Measurements from ENCODE around the gene GREB1L.
"Not testable (repeated sequence)": the region's sequence is repeated elsewhere in the genome, so short reads cannot be mapped to it uniquely, and the experiment has no call there.

The GREB1L gene

GRCh38 chr18:21306368-21306767 lies 64.3 kb downstream of the GREB1L start:
- no peak for DNase-seq (ENCODE audit: low spot score)

GRCh38 chr18:21307578-21307977 lies 65.5 kb downstream of the GREB1L start:
- no peak for DNase-seq (ENCODE audit: low spot score)

GRCh38 chr18:21309248-21309647 lies 67.2 kb downstream of the GREB1L start:
- no peak for DNase-seq (ENCODE audit: low spot score)

GRCh38 chr18:21311980-21312379 lies 69.9 kb downstream of the GREB1L start:
- DNase-seq (ENCODE audit: low spot score), result not testable (repeated sequence)

GRCh38 chr18:21313576-21313975 lies 71.5 kb downstream of the GREB1L start:
- no peak for DNase-seq (ENCODE audit: low spot score)

GRCh38 chr18:21314724-21315123 lies 72.7 kb downstream of the GREB1L start:
- DNase-seq (ENCODE audit: low spot score), result no peak

GRCh38 chr18:21315126-21315525 lies 73.1 kb downstream of the GREB1L start:
- DNase-seq (ENCODE audit: low spot score), result not testable (repeated sequence)

GRCh38 chr18:21315741-21316197 lies 73.7 kb downstream of the GREB1L start:
- DNase-seq (ENCODE audit: low spot score), result peak; percentile 23

GRCh38 chr18:21316296-21316695 lies 74.3 kb downstream of the GREB1L start:
- no peak for DNase-seq (ENCODE audit: low spot score)

GRCh38 chr18:21321711-21322110 lies 79.7 kb downstream of the GREB1L start:
- no peak for DNase-seq (ENCODE audit: low spot score)

- no peak for DNase-seq (ENCODE audit: low spot score)
Measured at GRCh38 chr18:21327101-21327500, 85.1 kb downstream of the GREB1L start.

- DNase-seq (ENCODE audit: low spot score), result peak; percentile 61
Measured at GRCh38 chr18:21330122-21330701, 88.2 kb downstream of the GREB1L start.

GRCh38 chr18:21331065-21331464 lies 89.0 kb downstream of the GREB1L start:
- DNase-seq (ENCODE audit: low spot score), result no peak

GRCh38 chr18:21335927-21336488 lies 94.0 kb downstream of the GREB1L start:
- DNase-seq (ENCODE audit: low spot score), result no peak

- no peak for DNase-seq (ENCODE audit: low spot score)
Measured at GRCh38 chr18:21336846-21337245, 94.8 kb downstream of the GREB1L start.

GRCh38 chr18:21341141-21341540 lies 99.1 kb downstream of the GREB1L start:
- no peak for DNase-seq (ENCODE audit: low spot score)

GRCh38 chr18:21342372-21342771 lies 100.3 kb downstream of the GREB1L start:
- no peak for DNase-seq (ENCODE audit: low spot score)

- DNase-seq (ENCODE audit: low spot score), result no peak
Measured at GRCh38 chr18:21344860-21345259, 102.8 kb downstream of the GREB1L start.

GRCh38 chr18:21345840-21346239 lies 103.8 kb downstream of the GREB1L start:
- DNase-seq (ENCODE audit: low spot score), result no peak

- DNase-seq (ENCODE audit: low spot score), result peak; percentile 50
Measured at GRCh38 chr18:21359746-21360145, 117.7 kb downstream of the GREB1L start.

- DNase-seq (ENCODE audit: low spot score), result no peak
Measured at GRCh38 chr18:21361307-21361880, 119.4 kb downstream of the GREB1L start.

GRCh38 chr18:21362831-21363230 lies 120.8 kb downstream of the GREB1L start:
- DNase-seq (ENCODE audit: low spot score), result peak; percentile 16

GRCh38 chr18:21363348-21363747 lies 121.3 kb downstream of the GREB1L start:
- no peak for DNase-seq (ENCODE audit: low spot score)

- no peak for DNase-seq (ENCODE audit: low spot score)
Measured at GRCh38 chr18:21364471-21364870, 122.4 kb downstream of the GREB1L start.
